Keratinocyte (primary cell): ENCODE results near the gene DENND1A.
"Not testable (repeated sequence)": the region's sequence is repeated elsewhere in the genome, so short reads cannot be mapped to it uniquely, and the experiment has no call there.

ENCODE experiments used
- EZH2 ChIP-seq: IDR thresholded peaks from one replicate; pipeline ENCODE4 v1.6.1; 2012; ENCODE audit warnings: inconsistent platforms, mild to moderate bottlenecking, low read length, moderate library complexity
- TF ChIP-seq, protein P1 (sequence below), 3 experiments: IDR thresholded peaks in 1 of 3; conservative IDR thresholded peaks in 1 of 3; optimal IDR thresholded peaks in 1 of 3; 2 replicates in 2 of 3; 3 replicates in 1 of 3; pipeline versions ENCODE3 to v1.5.1; 2011; ENCODE audit warnings: low read length in 3 of 3, mild to moderate bottlenecking in 3 of 3, moderate library complexity in 2 of 3, control low read depth in 1 of 3, inconsistent platforms in 1 of 3; ENCODE audit not compliant: insufficient read depth in 2 of 3; ENCODE audit errors: extremely low read depth in 1 of 3

DNA sequence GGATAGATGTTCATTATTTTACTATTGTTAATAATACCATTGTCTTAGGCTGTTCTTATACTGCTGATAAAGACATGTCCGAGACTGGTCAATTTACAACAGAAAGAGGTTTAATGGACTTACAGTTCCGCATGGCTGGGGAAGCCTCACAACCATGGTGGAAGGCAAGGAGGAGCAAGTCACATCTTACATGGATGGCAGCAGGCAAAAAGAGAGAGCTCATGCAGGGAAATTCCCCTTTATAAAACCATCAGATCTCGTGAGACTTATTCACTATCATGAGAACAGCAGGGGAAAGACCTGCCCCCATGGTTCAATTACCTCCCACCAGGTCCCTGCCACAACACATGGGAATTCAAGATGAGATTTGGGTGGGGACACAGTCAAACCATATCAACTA is 6.6 kb upstream of the DENND1A start:
- TF ChIP-seq, protein P1, sequence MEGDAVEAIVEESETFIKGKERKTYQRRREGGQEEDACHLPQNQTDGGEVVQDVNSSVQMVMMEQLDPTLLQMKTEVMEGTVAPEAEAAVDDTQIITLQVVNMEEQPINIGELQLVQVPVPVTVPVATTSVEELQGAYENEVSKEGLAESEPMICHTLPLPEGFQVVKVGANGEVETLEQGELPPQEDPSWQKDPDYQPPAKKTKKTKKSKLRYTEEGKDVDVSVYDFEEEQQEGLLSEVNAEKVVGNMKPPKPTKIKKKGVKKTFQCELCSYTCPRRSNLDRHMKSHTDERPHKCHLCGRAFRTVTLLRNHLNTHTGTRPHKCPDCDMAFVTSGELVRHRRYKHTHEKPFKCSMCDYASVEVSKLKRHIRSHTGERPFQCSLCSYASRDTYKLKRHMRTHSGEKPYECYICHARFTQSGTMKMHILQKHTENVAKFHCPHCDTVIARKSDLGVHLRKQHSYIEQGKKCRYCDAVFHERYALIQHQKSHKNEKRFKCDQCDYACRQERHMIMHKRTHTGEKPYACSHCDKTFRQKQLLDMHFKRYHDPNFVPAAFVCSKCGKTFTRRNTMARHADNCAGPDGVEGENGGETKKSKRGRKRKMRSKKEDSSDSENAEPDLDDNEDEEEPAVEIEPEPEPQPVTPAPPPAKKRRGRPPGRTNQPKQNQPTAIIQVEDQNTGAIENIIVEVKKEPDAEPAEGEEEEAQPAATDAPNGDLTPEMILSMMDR (optimal IDR thresholded peaks at IDR 0.05 in 1 of 3, IDR thresholded peaks at IDR 0.05 in 1 of 3, conservative IDR thresholded peaks at IDR 0.05 in 1 of 3; ENCODE audit: extremely low read depth in 1 of 3, insufficient read depth in 2 of 3, low read length in 3 of 3), result not testable (repeated sequence)
- not testable (repeated sequence) for TF ChIP-seq EZH2
